NCI-H82 treated with DMSO at 0.1 percent for 48 hours (cell line): ENCODE results near the gene AGTRAP.

Experiments
- DNase-seq: peaks from one replicate; lab custom pipeline; 2025; ENCODE audit not compliant: unreplicated experiment; lab: John Stamatoyannopoulos, UW

Gene AGTRAP

GRCh38 chr1:11757047-11757446 lies 21.1 kb downstream of the AGTRAP start:
- no peak for DNase-seq

- no peak for DNase-seq
These were observed 23.9 kb downstream of the AGTRAP start for GRCh38 chr1:11759791-11760190.

GRCh38 chr1:11761285-11761684 lies 25.3 kb downstream of the AGTRAP start:
- DNase-seq = no peak

DNA sequence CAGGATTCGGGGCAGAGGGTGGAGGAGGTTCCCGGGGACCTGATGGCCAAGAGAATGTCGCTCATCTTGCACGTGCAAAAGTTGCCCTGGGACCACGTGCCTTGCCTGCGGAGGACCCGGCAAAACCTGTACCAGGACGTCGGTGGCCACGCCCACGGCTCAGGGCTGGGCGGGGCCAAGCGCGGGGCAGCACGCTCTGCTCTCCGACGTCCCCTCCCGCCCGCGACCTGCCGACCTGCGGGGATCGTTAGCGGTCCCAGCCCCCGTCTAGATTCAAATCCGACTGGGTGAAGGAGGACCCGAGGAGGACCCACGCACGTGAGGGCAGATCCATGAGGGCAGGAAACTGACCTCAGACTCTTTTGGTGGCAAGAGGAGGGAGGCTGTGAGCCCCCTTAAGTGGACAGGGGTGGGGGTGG lies 26.1 kb downstream of the AGTRAP start, which contains the start of gene C1orf167:
Gene C1orf167 (plus strand): TSS at position 206 of the 419 bp plus-strand sequence. CDS start 2,208 bp downstream, outside the sequence.
- peak; percentile 4 for DNase-seq

GRCh38 chr1:11764115-11764514 lies 28.2 kb downstream of the AGTRAP start:
- no peak for DNase-seq

- DNase-seq = no peak
These were observed 28.6 kb downstream of the AGTRAP start for GRCh38 chr1:11764519-11764918.

DNA sequence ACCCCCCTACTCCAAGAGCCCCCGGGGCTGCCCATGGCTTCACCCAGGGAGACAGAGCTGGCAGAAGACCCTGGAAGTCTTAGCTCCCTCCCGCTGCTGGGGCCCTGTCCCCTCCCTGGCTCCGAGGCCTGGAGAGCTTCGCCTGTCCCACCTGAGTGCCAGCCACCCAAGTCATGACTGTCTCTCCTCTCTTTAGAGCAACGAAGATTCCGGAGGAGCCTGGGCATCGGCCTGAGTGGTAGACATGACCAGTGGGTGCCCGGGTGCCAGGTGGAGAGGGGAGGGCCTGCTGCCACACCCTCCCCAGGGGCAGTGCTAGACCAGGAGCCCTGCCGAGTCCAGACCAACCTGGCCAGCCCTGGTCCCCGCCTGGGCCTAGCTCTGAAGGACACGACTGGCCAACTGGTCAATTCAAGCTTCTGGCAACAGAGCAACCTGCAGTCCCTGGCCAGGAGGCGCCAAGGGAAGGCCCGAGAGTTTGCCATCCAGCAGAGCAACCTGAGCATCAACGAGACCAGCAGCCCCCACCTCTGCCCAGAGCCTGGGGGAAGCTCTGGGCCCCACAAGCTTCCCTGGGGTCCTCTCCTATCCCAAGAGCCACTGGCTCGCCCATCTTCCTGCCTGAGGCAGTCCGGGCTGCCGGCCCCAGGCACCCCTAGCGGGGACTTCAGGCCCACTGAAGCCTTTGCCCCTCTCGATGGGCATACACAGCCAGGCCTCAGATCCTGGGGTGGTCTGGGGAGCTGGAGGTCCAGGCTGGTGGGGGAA lies 29.9 kb downstream of the AGTRAP start:
- no peak for DNase-seq

GRCh38 chr1:11766429-11766776 lies 30.5 kb downstream of the AGTRAP start:
- no peak for DNase-seq

DNA sequence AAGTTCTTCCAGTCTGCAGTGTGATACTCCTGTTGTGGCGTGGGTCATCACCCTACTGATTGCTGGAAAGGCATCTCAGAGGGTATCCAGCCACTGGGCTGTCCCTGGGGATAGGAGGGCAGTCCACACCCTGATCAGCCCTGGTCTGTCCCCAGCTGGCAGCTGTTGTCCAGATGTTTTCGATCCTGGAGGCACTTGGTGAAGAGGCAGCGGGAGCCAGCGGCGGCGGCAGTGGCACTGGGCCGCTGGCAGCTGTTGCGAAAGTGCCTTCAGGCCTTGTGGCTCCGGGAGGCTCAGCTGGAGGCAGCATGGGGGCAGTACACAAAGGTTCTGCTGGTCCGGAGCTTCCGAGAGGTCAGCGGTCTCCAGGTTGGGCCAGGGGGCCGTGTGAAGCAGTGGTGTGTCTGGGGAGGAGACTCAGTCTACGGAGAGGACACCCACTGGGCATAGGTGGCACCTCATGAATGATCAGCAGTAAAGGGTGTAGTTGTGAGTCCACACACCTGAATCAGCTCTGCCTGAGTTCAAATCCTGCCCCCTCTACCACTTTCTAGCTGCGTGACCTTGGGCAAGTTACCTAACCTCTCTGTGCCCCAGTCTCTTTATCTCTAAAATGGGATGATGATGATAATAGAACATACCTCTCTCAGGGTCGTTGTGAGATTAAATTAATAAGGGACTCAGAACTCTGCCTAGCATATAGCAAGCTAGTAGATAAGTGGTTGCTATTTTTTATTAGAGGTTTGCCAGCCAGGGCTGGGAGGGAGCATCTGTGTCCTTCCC lies 32.2 kb downstream of the AGTRAP start:
- DNase-seq = no peak

GRCh38 chr1:11768821-11769220 lies 32.9 kb downstream of the AGTRAP start:
- no peak for DNase-seq

DNA sequence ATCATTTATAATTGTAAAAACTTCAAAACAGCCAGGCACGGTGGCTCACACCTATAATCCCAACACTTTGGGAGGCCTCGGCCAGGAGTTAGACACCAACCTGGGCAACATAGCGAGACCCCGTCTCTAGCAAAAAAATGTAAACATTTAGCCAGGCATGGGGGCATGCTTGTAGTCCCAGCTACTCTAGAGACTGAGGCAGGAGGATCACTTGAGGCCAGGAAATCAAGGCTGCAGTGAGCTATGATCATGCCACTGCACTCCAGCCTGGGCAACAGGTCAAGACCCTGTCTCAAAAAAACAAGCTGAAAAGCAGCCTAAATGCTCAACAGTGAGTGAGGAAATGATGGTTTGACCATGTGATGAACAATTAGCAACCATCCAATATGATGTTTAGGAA lies 33.3 kb downstream of the AGTRAP start:
- DNase-seq = no peak

GRCh38 chr1:11770011-11770410 lies 34.1 kb downstream of the AGTRAP start:
- DNase-seq = no peak

GRCh38 chr1:11771481-11772043 lies 35.6 kb downstream of the AGTRAP start:
- no peak for DNase-seq

DNA sequence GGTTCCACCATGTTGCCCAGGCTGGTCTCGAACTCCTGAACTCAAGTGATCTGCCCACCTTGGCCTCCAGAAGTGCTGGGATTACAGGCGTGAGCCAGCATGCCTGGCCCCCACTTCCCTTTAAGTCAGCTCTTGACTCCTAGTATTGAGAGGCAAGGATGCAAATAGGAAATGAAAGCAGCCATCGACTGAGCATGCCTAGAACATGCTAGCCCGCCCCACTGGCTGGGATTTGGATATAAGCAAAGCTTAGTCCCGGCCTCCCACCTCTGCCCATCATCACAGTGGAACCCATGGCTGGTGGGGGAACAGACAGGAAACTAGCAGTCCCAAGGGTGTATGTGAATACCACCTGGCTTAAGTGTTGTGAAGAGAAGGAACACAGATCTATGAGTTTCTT lies 36.5 kb downstream of the AGTRAP start:
- no peak for DNase-seq

DNA sequence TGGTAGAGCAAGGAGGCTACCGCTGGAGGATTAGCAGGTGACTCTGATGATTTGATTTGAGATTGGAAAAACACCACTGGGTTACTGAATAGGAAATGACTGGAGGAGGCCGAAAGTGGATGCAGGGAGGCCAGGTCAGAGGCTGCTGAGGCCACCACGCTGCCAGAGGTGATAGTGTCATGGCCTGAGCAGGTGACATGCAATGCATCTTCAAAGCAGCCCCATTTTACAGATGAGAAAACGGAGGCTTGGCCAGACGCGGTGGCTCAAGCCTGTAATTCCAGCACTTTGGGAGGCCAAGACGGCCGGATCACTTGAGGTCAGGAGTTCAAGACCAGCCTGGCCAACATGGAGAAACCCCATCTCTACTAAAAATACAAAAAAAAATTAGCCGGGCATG lies 38.8 kb downstream of the AGTRAP start:
- no peak for DNase-seq

- no peak for DNase-seq
These were observed 41.9 kb downstream of the AGTRAP start for GRCh38 chr1:11777658-11778322.

DNA sequence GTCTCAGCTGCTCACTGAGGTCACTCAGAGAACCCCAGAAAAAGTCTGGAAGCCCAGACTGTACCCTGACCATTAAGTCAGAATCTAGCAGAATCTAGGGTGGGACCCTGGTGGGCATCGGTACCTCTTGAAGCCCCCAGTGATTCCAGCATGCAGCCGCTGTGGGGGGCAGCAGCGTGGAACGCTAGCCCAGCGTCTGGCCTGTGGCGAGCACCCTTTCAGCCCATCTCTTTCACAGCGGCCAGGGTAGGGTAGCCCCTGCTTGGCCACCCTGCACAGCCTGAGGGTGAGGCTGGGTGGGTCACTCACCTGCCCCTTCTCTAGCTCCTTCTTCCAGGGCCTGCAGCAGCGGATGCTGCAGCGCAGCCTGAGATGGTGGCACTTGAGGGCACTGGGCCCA lies 42.4 kb downstream of the AGTRAP start:
- DNase-seq = no peak

- no peak for DNase-seq
These were observed 43.1 kb downstream of the AGTRAP start for GRCh38 chr1:11778844-11779623.

DNA sequence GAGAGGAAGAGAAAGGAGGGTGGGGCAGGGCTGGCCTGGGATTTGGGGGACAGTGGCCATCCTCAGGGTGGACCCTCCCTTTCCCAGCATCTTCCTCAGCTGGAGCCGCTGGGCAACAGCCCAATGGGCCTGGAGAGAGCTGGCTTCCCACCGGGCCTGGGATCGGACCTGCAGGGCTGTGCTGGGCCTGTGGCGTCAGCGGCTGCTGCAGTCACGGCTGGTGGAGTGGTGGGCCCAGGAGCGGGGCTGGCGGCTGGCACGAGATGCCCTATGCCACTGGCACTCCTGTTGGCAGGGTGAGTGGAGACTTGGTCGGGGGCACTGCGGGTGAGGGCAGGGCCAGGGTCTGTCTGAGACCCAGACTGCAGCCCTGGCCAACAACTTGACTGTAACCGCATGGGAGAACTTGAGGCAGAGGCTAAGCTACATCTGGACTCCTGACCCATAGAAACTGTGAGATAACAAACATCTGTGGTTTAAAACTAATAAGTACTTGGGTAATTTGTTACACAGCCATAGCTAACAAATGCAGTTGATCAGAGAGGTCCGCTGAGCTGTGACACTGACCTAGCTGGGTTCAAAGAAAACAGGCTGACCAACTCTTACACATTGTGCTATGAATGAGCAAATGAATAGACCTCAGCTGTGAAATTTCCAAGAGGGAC lies 43.9 kb downstream of the AGTRAP start:
- DNase-seq = no peak
